NB4 (cell line): ENCODE data around the gene METTL23.

Experiments used
- MAX ChIP-seq: IDR thresholded peaks from 2 replicates; pipeline ENCODE4 v1.6.1; 2011; ENCODE audit warnings: low read depth, low read length
- TF ChIP-seq, protein P1 (sequence below): IDR thresholded peaks from one replicate; pipeline ENCODE4 v1.5.1; 2012; ENCODE audit warnings: low read depth, low read length

DNA sequence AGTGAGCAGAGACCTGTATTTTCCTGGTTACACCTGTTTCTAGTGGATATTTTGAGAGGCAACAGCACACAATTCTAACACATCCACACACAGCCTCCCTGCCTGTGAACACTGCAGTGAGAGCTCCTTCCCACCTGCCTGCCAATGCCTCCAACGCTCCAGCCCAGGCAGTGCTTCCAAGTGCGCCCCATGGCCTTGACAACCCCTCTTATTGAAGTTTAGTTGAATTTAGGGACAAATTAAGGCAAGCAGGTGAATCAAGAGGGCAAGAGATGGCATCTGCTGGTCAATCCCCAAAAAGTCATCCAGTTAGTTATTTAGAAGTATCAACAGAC is 11.2 kb upstream of the METTL23 start:
- TF ChIP-seq, protein P1, sequence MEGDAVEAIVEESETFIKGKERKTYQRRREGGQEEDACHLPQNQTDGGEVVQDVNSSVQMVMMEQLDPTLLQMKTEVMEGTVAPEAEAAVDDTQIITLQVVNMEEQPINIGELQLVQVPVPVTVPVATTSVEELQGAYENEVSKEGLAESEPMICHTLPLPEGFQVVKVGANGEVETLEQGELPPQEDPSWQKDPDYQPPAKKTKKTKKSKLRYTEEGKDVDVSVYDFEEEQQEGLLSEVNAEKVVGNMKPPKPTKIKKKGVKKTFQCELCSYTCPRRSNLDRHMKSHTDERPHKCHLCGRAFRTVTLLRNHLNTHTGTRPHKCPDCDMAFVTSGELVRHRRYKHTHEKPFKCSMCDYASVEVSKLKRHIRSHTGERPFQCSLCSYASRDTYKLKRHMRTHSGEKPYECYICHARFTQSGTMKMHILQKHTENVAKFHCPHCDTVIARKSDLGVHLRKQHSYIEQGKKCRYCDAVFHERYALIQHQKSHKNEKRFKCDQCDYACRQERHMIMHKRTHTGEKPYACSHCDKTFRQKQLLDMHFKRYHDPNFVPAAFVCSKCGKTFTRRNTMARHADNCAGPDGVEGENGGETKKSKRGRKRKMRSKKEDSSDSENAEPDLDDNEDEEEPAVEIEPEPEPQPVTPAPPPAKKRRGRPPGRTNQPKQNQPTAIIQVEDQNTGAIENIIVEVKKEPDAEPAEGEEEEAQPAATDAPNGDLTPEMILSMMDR, result no peak
- TF ChIP-seq MAX, result no peak
